ENCODE data around the gene HCN4.

DNA sequence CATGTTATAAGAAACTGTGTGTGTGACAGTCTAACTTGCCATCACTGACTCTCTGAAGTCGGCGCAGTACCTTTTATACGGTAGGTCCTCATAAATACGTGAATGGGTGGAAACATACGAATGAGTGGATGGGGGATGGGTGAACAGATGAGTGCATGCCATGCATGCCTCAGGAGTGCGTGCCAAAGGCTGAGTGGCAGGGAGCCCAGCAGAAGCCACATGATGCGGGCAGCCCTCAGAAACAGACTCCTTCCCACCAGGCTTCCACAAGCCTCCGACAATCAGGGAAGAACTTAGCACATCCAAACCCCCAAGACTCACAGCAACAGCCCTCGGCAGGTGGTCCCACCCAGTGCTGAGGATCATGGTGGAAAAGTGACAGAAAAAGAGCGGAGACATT is 16.7 kb downstream of the HCN4 start:
- TF ChIP-seq POLR2AphosphoS5 (IDR thresholded peaks at IDR 0.05), result no peak
- TF ChIP-seq, protein P1, sequence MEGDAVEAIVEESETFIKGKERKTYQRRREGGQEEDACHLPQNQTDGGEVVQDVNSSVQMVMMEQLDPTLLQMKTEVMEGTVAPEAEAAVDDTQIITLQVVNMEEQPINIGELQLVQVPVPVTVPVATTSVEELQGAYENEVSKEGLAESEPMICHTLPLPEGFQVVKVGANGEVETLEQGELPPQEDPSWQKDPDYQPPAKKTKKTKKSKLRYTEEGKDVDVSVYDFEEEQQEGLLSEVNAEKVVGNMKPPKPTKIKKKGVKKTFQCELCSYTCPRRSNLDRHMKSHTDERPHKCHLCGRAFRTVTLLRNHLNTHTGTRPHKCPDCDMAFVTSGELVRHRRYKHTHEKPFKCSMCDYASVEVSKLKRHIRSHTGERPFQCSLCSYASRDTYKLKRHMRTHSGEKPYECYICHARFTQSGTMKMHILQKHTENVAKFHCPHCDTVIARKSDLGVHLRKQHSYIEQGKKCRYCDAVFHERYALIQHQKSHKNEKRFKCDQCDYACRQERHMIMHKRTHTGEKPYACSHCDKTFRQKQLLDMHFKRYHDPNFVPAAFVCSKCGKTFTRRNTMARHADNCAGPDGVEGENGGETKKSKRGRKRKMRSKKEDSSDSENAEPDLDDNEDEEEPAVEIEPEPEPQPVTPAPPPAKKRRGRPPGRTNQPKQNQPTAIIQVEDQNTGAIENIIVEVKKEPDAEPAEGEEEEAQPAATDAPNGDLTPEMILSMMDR (IDR thresholded peaks at IDR 0.05), result no peak
- no peak for TF ChIP-seq POLR2A (IDR thresholded peaks at IDR 0.05)
- no peak for TF ChIP-seq EP300 (IDR thresholded peaks at IDR 0.05)
